ENCODE data around the gene HIP1R. TPM values are rescaled to one million over a fixed set of nuclear protein-coding genes. Genes with fewer than 3 reads are reported as not detected.

The HIP1R gene
- total RNA-seq, 2 donors from 2014 or later: 24.9 to 38.9 TPM

GRCh38 chr12:122844366-122844971 lies 9.2 kb downstream of the HIP1R start:
- DNase-seq (no peak), ATAC-seq (no peak)
- intact Hi-C loops (cut with DNase I): no loop called here

- intact Hi-C loops (cut with DNase I): no loop called here
- DNase-seq: no peak
Observed at GRCh38 chr12:122845041-122845864, 10.0 kb downstream of the HIP1R start.

GRCh38 chr12:122845865-122846621 lies 10.8 kb downstream of the HIP1R start:
- intact Hi-C loops (cut with DNase I): no loop called here
- DNase-seq: no peak
- ATAC-seq: no peak

More at GRCh38 chr12:122845041-122845864, 10.0 kb downstream of the HIP1R start:
- no peak for ATAC-seq

- DNase-seq (no peak), ATAC-seq (no peak)
- intact Hi-C loops (cut with DNase I): no loop called here
Observed at GRCh38 chr12:122846622-122847515, 11.6 kb downstream of the HIP1R start.

GRCh38 chr12:122847516-122847836 lies 12.2 kb downstream of the HIP1R start:
- DNase-seq: no peak
- no peak for ATAC-seq
- intact Hi-C loops (cut with DNase I): no loop called here

GRCh38 chr12:122847921-122848421 lies 12.7 kb downstream of the HIP1R start:
- intact Hi-C loops (cut with DNase I): no loop called here
- DNase-seq: no peak
- no peak for ATAC-seq

- intact Hi-C loops (cut with DNase I): no loop called here
- ATAC-seq (no peak), DNase-seq (no peak)
Observed at GRCh38 chr12:122848471-122849351, 13.5 kb downstream of the HIP1R start.

- intact Hi-C loops (cut with DNase I): loop anchor here in 1 of 2 donors (10.0 kb wide), 1 partner anchor 55 kb away; no protein-coding TSS in a partner anchor
- ATAC-seq: peak; percentile 59 to 68
- no peak for DNase-seq
Observed at GRCh38 chr12:122849352-122850047, 14.2 kb downstream of the HIP1R start.

GRCh38 chr12:122850048-122850445 lies 14.8 kb downstream of the HIP1R start:
- intact Hi-C loops (cut with DNase I): loop anchor here in 1 of 2 donors (10.0 kb wide), 1 partner anchor 55 kb away; no protein-coding TSS in a partner anchor
- DNase-seq (no peak), ATAC-seq (no peak)

GRCh38 chr12:122850695-122851350 lies 15.6 kb downstream of the HIP1R start:
- ATAC-seq (peak in 1 of 2 donors; percentile 35), DNase-seq (no peak)
- intact Hi-C loops (cut with DNase I): loop anchor here in 1 of 2 donors (10.0 kb wide), 1 partner anchor 56 kb away; no protein-coding TSS in a partner anchor

GRCh38 chr12:122851820-122852219 lies 16.6 kb downstream of the HIP1R start:
- DNase-seq: no peak
- intact Hi-C loops (cut with DNase I): loop anchor here in 1 of 2 donors (10.0 kb wide), 1 partner anchor 57 kb away; no protein-coding TSS in a partner anchor
- ATAC-seq: peak; percentile 17 to 56

- DNase-seq (no peak), ATAC-seq (peak; percentile 48 to 51)
- intact Hi-C loops (cut with DNase I): loop anchor here in 1 of 2 donors (10.0 kb wide), 1 partner anchor 58 kb away; no protein-coding TSS in a partner anchor
Observed at GRCh38 chr12:122852336-122853275, 17.3 kb downstream of the HIP1R start.

- ATAC-seq (no peak), DNase-seq (no peak)
- intact Hi-C loops (cut with DNase I): loop anchor here in 1 of 2 donors (10.0 kb wide), 1 partner anchor 59 kb away; no protein-coding TSS in a partner anchor
Observed at GRCh38 chr12:122853582-122854245, 18.5 kb downstream of the HIP1R start.

GRCh38 chr12:122854554-122854953 lies 19.3 kb downstream of the HIP1R start:
- ATAC-seq (no peak), DNase-seq (no peak)
- intact Hi-C loops (cut with DNase I): loop anchor here in 1 of 2 donors (10.0 kb wide), 1 partner anchor 60 kb away; no protein-coding TSS in a partner anchor
